LNCaP clone FGC (cell line): ENCODE measurements around the gene DMRTA2.

Experiments
- DNase-seq: peaks from one replicate; pipeline ENCODE4 v3.0.0-alpha.2; 2011; ENCODE audit warnings: low read depth
- H3K4me3 ChIP-seq: 2 replicates; pipeline ENCODE4 v1.5.1; 2011; ENCODE audit warnings: mild to moderate bottlenecking, low read depth, low read length, control low read depth
- TF ChIP-seq, protein P1 (sequence below): IDR thresholded peaks from 2 replicates; pipeline ENCODE4 v1.5.1; 2012; ENCODE audit warnings: mild to moderate bottlenecking; ENCODE audit not compliant: control insufficient read depth, insufficient read depth; ENCODE audit errors: extremely low read depth

DMRTA2 gene

DNA sequence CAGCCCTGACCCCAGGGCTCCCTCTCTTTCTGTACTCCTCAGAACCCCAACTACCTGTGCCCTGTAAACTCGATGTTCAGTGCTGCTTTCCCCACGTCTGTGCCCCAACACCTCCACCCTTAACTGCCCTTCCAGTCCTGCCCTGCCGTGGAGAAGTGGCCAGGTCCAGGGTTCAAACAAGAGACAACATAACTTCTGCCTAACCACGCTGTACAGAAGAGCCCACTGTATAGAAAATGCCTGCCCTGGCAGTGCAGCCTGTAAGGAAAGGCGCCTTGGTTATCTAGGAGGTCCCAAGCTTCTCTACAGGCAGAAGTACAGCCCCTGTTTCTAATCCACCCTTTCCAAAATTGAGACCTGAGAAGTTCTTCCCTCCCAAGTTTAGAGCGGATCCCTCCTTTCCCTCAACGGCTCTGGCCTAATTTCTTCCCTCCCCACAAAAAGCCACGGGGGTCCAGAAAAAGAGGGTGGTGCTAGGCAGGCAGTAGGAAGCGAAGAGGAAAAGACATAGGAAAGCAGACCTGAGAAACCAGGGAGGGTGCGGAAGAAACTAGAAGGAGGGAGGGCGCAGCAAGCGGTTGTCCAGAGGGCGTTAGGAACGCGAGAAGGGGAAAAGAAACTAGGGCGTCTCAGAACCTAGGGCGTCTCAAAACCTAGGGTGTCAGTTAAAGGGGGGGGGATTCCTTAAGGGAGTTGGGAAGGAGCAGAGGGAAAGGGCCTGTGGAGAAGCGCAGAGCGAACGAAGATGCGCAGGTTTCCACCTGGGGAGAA is 3.2 kb downstream of the DMRTA2 start:
- H3K4me3 ChIP-seq = no peak overlapping the region
- TF ChIP-seq, protein P1, sequence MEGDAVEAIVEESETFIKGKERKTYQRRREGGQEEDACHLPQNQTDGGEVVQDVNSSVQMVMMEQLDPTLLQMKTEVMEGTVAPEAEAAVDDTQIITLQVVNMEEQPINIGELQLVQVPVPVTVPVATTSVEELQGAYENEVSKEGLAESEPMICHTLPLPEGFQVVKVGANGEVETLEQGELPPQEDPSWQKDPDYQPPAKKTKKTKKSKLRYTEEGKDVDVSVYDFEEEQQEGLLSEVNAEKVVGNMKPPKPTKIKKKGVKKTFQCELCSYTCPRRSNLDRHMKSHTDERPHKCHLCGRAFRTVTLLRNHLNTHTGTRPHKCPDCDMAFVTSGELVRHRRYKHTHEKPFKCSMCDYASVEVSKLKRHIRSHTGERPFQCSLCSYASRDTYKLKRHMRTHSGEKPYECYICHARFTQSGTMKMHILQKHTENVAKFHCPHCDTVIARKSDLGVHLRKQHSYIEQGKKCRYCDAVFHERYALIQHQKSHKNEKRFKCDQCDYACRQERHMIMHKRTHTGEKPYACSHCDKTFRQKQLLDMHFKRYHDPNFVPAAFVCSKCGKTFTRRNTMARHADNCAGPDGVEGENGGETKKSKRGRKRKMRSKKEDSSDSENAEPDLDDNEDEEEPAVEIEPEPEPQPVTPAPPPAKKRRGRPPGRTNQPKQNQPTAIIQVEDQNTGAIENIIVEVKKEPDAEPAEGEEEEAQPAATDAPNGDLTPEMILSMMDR = no peak
- DNase-seq = no peak

DNA sequence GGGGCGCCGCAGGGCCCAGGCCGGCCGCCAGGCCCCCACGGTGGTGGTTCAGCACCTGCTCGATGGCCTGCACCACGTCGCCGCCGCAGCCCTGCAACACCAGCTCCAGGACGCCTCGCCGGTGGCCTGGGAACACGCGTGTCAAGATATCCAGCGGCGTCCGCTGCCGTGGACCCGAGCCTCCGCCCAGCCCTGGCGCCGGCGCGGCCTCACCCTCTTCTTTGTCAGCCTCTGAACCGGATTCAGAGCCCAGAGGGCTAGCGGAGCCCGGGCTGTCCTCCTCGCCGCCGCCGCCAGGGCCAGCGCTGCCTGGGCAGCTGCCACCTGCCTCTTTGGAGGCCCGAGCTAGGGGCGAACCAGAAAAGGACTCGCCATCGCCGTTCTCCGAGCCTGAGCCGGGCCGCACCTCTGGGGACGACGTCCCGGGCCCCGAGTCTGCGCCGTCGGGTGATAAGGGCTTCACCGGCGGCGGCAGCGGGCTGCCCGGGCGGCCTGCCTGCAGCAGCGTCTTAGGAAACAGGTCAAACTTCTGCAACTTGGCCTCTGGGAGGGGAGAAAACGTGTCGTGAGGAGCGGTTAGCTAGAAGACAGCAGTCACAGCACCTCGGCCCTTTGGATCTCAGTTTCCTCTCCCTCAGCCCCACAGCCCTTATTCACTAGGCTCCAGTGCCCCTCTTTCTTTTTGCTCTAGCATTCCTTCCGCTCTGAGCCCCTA is 3.9 kb downstream of the DMRTA2 start:
- TF ChIP-seq, protein P1 = no peak
- H3K4me3 ChIP-seq = no peak overlapping the region
- no peak for DNase-seq

DNA sequence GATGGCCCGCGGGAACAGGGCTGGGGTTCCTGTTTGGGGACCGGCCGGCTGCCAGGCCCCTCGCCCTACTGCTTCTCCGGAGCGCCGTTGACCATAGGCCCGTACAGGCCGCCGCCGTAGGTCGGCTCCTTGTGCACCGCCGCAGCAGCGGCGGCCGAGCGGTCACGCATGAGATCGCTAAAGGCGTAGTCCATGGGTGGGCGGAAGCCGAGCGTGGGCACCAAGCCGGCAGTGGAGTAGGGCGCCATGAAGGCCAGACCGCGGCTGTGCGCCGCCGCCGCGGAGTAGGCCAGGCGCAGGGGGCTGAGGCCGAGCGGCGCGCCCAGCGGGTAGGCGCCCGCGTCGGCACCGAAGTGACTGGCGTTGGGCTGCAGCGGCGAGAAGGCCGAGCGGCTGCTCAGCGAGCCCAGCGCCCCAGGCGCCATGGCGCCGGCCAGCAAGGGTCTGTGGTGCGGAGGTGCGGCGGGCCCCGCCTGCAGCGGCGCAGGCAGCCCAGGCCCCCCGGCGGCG is 4.6 kb downstream of the DMRTA2 start:
- TF ChIP-seq, protein P1 = no peak
- no peak for DNase-seq
- no peak overlapping the region for H3K4me3 ChIP-seq

DNA sequence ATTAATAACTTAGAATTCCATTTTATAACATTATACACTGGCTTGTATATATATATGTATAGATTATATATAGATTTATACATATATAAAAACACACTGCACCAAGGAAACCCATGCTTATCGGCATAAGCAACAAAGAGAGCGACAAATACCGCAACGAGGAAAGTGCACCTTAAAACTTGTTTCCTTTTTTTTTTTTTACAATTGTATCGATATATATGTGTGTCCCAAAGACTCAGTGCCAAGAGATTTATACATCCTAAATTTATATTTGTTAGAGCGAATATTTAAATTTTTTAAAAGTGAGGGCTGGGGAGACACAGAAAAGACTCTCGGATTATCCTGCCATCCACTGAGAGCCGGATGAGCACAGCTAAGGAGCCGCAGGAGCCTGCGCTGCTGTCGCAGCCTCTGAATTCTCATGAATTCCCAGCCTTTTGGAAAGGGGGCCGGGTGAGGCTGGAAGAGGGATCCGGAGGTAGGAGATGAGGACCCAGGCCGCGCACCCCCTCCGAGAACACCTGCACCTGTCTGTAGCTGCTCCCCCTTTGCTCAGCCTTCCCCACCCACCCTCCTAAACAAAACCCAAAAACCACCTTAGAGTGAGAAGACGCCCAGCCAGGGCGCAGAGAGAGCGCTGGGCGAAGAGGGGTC is 5.2 kb downstream of the DMRTA2 start:
- no peak for DNase-seq
- TF ChIP-seq, protein P1 = no peak
- no peak overlapping the region for H3K4me3 ChIP-seq

GRCh38 chr1:50417507-50417906 is 5.7 kb downstream of the DMRTA2 start:
- TF ChIP-seq, protein P1 = no peak
- no peak for DNase-seq
- H3K4me3 ChIP-seq = no peak overlapping the region

DNA sequence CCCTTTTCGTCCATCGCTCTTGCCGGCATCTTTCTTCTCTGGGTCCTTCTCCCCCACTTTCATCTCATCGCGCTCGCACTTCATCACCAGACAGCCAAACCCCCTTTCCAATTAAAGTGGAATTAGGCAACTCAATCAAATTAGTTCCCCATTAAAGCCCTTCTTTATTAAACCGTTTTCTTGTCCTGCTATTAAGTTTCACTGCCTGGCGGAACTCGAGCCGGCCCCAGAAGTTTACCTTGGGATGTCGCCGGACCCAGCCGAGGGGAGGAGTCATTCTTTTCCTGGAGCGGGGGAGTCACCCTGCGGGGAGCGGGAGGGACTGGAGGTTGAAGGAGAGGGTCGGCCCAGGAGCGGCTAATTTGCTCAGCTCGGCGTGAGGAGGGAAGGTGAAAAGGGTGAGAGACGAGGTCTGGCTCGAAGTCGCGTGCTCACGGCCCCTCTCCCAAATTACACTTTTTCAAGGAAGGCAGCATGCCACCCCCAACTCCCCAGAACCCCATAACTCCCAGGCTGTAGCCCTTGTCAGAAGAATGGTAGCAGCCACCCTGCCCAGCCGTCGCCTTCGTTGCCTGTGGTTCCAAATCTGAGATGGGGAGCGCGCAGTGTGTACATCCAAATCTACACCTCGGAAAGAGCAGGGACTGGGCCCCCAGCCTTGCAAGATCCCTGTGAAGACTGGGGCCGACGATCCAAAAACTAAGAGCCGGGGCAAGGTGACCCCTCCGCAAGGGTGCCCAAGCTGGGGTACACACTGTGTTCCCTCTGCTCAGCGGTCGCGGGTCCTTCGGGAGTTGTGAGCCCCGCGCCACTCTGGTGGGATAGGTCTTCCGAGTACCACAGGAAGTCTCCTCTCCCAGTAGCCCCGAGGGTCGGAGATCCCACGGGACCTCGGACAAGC is 6.4 kb downstream of the DMRTA2 start:
- no peak overlapping the region for H3K4me3 ChIP-seq
- no peak for DNase-seq

More for the DNA sequence above, 6.4 kb downstream of the DMRTA2 start:
- TF ChIP-seq, protein P1 = no peak
